Measurements from ENCODE around the gene TAAR6.

GRCh38 chr6:132527791-132528190 lies 42.3 kb upstream of the TAAR6 start:
- TF ChIP-seq, protein P1, sequence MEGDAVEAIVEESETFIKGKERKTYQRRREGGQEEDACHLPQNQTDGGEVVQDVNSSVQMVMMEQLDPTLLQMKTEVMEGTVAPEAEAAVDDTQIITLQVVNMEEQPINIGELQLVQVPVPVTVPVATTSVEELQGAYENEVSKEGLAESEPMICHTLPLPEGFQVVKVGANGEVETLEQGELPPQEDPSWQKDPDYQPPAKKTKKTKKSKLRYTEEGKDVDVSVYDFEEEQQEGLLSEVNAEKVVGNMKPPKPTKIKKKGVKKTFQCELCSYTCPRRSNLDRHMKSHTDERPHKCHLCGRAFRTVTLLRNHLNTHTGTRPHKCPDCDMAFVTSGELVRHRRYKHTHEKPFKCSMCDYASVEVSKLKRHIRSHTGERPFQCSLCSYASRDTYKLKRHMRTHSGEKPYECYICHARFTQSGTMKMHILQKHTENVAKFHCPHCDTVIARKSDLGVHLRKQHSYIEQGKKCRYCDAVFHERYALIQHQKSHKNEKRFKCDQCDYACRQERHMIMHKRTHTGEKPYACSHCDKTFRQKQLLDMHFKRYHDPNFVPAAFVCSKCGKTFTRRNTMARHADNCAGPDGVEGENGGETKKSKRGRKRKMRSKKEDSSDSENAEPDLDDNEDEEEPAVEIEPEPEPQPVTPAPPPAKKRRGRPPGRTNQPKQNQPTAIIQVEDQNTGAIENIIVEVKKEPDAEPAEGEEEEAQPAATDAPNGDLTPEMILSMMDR (conservative IDR thresholded peaks at IDR 0.05 in 1 of 2, IDR thresholded peaks at IDR 0.05 in 1 of 2; ENCODE audit: low read depth in 1 of 2, low read length in 2 of 2), result no peak
- TF ChIP-seq EZH2 (IDR thresholded peaks at IDR 0.05; ENCODE audit: low read length, missing control alignments), result no peak

All from fibroblast of lung (primary cell).